22Rv1 (cell line): ENCODE measurements around the gene RAI1.

ENCODE experiments used
- ZFX ChIP-seq: fragments of 450-650 bp; IDR thresholded peaks from 2 replicates; pipeline ENCODE4 v1.6.1; 2017; ENCODE audit warnings: antibody characterized with exemption, borderline replicate concordance
- TF ChIP-seq, protein P1 (sequence below): fragments of 450-650 bp; IDR thresholded peaks from 2 replicates; pipeline ENCODE4 v1.5.1; 2017; ENCODE audit warnings: mild to moderate bottlenecking

DNA sequence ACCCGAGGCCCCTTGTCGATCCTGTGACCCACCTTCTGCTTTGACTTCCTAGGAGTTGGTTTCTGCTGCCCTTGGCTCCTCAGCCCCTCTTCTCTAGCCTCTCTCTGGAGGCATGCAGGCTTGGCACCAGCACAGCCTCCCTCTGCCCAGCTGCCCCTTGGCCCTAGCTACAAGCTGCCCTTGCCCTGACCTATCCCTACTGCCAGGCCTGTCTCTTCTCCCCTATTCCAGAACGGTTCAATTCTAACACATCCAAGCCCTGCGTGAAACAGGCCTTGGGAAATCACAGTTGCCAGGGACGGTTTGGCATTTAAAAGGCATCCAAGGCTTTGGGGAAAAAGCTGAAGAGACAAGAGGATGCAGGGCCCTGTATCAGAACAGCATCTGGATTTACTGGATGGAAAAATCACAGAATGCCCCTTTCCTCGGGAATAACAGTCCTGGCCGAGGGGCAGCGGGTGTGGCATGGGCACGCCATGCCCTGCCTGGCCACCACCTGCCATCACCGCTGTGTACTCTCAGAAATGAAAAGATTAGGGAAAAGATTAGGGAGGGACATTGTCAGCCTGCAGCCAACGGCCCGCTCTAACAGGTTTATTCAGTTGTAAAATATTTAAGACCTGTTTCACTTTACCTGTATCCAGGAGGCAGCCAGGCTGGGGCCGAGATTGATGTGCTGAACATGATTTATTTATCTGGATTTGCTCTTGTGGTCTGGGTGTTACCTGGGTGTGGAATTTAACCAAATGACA, 15.8 kb downstream of the RAI1 start:
- TF ChIP-seq, protein P1, sequence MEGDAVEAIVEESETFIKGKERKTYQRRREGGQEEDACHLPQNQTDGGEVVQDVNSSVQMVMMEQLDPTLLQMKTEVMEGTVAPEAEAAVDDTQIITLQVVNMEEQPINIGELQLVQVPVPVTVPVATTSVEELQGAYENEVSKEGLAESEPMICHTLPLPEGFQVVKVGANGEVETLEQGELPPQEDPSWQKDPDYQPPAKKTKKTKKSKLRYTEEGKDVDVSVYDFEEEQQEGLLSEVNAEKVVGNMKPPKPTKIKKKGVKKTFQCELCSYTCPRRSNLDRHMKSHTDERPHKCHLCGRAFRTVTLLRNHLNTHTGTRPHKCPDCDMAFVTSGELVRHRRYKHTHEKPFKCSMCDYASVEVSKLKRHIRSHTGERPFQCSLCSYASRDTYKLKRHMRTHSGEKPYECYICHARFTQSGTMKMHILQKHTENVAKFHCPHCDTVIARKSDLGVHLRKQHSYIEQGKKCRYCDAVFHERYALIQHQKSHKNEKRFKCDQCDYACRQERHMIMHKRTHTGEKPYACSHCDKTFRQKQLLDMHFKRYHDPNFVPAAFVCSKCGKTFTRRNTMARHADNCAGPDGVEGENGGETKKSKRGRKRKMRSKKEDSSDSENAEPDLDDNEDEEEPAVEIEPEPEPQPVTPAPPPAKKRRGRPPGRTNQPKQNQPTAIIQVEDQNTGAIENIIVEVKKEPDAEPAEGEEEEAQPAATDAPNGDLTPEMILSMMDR, result no peak
- TF ChIP-seq ZFX, result no peak
